ENCODE measurements around the gene DYNC1H1.
"Not testable (repeated sequence)": the region's sequence is repeated elsewhere in the genome, so short reads cannot be mapped to it uniquely, and the experiment has no call there.

Gene DYNC1H1

DNA sequence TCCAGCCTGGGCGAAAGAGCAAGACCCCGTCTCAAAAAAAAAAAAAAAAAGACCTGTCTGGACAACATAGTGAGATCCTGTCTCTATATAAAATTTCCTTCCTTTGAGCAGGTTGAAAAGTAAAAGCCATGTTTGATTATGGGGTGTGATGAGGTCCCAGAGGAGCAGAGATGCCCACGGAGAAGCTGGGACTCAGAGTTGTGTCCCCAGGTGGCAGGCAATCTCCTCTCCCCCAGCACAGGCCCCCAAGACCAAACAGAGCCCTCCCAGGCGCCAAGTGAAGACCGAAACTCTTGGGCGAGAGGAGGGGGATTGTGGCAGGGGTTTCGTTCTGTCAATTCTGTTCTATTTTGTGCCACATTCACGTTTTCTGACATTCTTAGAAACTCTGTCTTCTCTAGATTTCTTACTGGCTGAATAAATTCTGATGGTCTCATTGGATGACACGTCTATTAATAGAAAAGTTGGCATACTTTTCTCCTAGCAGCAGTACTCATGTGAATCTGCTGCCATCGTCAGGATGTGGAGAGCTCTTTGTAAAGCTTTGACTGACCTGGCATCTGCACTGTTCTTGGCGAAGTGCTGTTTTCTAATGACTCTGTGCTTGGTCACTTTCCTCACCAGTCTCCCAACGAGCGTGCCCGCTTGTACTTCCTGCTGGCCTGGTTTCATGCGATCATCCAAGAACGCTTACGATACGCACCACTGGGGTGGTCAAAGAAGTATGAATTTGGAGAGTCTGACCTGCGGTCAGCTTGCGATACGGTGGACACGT, 79.1 kb downstream of the DYNC1H1 start:
- no peak for DNase-seq

GRCh38 chr14:102044566-102044965, 80.2 kb downstream of the DYNC1H1 start:
- no peak for DNase-seq

DNA sequence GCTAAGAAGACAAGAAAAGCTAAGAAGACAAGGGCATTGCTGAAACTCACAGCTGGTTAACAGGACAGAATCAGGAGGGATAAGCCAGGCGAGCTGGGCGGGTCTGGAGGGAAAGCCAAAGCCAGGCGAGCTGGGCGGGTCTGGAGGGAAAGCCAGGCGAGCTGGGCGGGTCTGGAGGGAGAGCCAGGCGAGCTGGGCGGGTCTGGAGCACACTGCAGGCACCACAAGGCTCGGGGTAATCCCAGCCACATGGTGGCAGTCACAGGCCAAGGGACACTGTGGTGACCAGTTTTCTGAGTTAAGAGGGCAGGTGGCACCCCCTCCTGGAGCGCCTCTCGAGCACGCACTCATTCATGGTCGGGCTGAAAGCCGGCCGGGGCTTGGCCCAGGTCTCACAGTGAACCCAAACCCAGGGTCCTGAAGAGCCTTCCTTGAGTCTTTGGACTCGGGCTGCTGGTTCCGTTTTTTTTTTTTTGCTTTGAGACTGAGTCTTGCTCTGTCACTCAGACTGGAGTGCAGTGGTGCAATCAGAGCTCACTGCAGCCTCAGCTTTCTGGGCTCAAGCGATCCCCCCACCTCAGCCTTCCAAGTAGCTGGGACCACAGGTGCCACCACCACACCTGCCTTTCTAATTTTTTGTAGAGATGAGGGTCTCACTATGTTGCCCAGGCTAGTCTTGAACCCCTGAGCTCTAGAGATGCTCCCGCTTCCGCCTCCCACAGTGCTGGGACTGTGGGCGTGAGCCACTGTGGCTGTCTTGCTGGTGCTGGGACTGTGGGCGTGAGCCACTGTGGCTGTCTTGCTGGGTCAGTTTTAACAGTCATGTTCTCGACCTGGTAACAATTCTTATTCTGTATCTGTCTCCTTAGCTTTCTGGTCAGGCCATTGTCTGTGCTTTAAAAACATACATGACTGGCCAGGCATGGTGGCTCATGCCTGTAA, 82.2 kb downstream of the DYNC1H1 start:
- no peak for DNase-seq

DNA sequence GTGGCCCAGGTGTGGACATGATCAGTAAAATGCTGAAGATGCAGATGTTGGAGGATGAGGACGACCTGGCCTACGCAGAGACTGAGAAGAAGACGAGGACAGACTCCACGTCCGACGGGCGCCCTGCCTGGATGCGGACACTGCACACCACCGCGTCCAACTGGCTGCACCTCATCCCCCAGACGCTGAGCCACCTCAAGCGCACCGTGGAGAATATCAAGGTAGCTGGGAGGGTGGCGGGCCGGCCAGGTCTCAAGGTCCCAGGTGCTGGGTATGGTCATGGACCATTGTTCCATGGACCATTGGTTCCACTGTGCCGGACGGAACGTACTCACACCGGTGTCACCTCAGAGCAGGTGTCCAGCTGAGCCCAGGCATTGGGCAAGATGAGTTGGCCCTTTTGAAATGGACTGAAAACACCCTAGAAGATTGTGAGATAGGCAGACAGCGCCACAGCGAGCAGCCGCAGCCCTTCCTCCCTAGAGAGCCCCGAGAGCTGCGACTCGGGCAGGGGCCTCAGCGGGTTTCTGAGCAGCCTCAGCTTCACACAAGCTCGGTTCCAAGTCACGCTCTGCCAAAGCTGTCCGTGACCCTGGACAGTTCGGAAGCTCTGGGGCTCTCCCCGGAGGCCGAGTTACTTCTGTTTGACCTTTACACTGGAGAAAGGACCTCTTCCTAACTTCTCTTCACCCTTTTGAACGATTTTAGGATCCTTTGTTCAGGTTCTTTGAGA, 83.6 kb downstream of the DYNC1H1 start:
- no peak for DNase-seq

- DNase-seq: no peak
Measured at GRCh38 chr14:102049258-102050025, 85.1 kb downstream of the DYNC1H1 start.

DNA sequence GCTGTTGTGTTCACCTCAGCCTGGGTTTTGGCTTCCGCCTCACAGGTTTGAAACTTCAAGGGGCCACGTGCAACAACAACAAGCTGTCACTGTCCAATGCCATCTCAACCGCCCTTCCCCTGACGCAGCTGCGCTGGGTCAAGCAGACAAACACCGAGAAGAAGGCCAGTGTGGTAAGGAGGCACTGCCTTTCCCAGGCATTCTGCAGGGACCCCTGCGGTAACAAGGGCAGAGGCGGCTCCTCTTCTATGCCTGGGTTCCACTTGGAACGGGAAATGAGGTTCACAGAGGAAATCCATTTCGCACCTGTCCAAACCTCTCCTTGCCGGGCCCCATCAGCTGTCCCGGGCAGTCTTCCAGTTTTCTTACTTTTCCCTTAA, 85.6 kb downstream of the DYNC1H1 start:
- DNase-seq: no peak

DNA sequence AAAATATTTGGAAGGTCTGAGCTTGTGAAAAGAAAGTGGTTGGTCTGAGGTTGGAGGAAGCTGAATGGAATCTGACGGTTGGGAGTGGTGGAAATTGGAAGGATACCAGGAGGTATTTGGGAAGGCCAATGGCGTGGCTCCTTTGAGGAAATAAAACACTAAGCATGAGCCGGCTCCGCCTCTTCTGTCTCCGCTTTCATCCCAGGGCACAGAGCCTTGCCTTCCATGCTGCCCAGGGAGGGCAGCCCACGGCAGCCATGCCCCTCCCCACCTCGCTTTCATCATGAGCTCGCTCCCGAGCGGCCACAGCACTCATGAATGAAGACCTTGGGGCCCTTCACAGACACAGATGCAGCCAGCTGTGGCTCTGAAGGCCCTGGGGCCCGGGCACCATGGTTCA, 86.3 kb downstream of the DYNC1H1 start:
- no peak for DNase-seq

- no peak for DNase-seq
Measured at GRCh38 chr14:102052522-102052921, 88.1 kb downstream of the DYNC1H1 start.

DNA sequence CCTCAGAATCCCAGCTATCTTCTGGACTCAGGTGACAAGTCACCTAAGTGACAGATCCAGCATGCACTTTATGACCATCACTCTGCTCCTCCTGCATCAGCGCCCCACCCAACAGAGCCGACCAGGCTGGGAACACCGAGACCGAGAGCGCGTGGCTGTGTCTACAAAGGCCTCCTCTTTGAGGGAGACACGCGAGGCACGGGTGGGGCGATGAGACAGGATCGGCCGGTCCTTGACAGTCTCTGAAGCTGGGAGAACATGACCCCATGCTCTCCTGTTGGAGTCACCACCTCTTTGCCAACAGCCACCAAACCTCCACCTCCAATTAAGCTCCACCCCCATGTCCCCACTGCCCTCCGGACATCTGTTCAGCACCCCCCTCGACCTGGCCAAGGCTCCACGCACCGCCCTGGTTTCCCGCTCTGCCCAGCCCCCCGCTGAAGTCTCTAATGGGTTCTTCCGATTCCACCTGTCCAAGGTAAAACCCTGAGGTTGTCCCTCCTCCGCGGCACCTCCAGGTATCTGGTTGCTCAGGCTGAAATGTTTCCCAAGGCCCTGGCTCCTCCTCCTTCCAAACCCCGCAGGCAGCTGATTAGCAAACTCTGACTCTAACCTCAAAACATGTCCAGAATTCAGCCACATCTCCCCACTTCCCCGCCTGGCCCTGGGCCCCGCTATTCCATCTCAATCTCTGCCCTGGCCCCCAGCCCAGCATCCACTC, 91.0 kb downstream of the DYNC1H1 start:
- DNase-seq: no peak

GRCh38 chr14:102056694-102057442, 92.5 kb downstream of the DYNC1H1 start:
- no peak for DNase-seq

- DNase-seq: peak; percentile 28
Measured at GRCh38 chr14:102057480-102058114, 93.2 kb downstream of the DYNC1H1 start.

- DNase-seq: no peak
Measured at GRCh38 chr14:102058146-102058545, 93.8 kb downstream of the DYNC1H1 start.

- DNase-seq: no peak
Measured at GRCh38 chr14:102058961-102059360, 94.6 kb downstream of the DYNC1H1 start.

GRCh38 chr14:102063109-102063807, 98.9 kb downstream of the DYNC1H1 start:
- peak; percentile 78 for DNase-seq

- DNase-seq: no peak
Measured at GRCh38 chr14:102063808-102064429, 99.5 kb downstream of the DYNC1H1 start.

DNA sequence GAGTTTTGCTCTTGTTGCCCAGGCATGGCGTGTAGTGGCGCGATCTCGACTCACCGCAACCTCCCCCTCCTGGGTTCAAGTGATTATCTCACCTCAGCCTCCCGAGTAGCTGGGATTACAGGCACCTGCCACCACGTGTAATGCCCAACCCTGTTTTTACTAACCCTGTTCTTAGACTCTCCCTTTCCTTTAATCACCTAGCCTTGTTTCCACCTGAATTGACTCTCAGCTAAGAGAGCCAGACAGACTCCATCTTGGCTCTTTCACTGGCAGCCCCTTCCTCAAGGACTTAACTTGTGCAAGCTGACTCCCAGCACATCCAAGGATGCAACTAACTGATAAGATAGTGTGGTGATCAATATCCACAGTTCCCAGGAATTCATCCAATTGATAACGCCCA, 100.2 kb downstream of the DYNC1H1 start:
- not testable (repeated sequence) for DNase-seq

DNA sequence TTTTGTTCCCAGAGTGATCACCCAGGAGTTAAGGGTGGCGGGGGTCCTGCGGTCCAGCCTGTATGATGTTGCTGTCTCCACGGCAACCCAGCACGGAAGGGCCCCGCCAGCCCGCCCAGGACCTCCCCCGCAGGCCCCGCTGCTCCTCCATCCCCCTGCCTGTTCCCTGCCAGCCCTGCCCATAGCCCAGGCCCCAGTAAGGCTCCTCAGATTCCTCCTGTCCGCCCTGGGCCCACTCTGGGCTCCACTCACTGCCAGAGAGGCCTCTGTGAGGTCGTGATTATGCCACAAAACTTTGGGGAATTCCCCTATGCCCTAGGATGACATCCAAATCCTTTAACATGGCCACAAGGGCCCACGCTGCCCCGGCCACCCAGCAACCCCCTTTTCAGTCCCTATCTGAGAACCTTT, 101.7 kb downstream of the DYNC1H1 start:
- no peak for DNase-seq

DNA sequence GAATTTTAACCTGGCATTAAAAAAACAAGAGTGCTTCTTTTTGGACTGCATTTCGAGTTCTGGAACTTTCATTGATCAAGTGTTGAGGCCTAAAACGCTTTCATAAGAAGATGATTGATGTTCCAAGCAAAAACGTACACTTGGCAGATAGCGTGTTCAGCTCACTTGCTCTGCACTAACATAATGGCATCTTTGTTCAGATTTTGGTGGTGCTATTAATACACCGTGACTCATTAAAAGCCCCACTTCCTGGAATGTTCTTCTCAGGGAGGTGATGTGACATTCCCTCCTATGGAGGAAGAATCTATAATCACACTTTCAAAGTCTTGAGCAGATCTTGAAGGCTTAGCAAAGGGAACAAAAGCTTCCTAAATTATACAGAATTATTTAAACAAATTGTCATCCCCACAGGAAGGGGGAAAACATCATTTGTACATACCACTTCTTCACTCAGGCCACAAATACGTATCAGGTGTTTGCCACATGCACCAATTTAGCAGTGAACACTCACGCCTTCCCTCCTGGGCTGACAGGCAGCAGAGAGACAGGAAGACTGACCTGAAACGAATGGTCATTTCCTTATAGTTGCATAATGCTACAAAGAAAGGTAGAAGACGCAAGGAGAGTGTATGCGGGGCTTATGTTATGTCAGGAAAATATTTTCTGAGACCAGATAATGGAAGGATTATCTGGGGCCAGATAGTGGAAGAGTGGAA, 107.1 kb downstream of the DYNC1H1 start:
- no peak for DNase-seq

Data from CD4-positive, alpha-beta T cell treated with Interleukin-4 for 4 hours (primary cell).